HCT116 (cell line): Measurements from ENCODE around the gene PNPLA8. TPM values are rescaled to one million over a fixed set of nuclear protein-coding genes. Genes with fewer than 3 reads are reported as not detected.

Experiments
- ATAC-seq: fragments of 200-7000 bp; cut with Tn5 transposase; 2 replicates; pipeline ENCODE4 v1.9.1; 2020; ENCODE audit warnings: mild to moderate bottlenecking, moderate library complexity
- BruUV-seq: library from RNA; stranded (reverse); fragments of 400-500 nt; replicated peaks from 2 replicates; lab custom pipeline; 2021; lab: Mats Ljungman, UMichigan
- CTCF ChIA-PET: fragments of 300-600 bp; sonication (Branson Sonifier 250); formaldehyde crosslinking; loops from one replicate; lab custom pipeline; 2021; ENCODE audit warnings: antibody characterized with exemption; lab: Charles Lee
- POLR2A ChIA-PET: fragments of 300-600, 350-600 bp; sonication (Branson Sonifier 250); formaldehyde crosslinking; loops from one replicate; lab custom pipeline; 2021; ENCODE audit warnings: antibody characterized with exemption; lab: Charles Lee
- RAD21 ChIA-PET, 2 experiments: fragments of 300-600 bp; sonication (Branson Sonifier 250); formaldehyde crosslinking; loops; one replicate each; lab custom pipeline; 2023; ENCODE audit warnings: low total read pairs in 2 of 2; ENCODE audit not compliant: uncharacterized antibody in 2 of 2, unreplicated experiment in 2 of 2, low non-redundant PET in 1 of 2; lab: Charles Lee
- DNase-seq: peaks from one replicate; pipeline ENCODE4 v3.0.0-alpha.2; 2010; ENCODE audit warnings: low read depth, low spot score
- H2AFZ ChIP-seq: fragments of 200-600 bp; shearing (Covaris generic), sonication (generic); 2 replicates; pipeline ENCODE4 v1.6.1; 2017; ENCODE audit warnings: low read depth, mixed run types, mixed read lengths, antibody characterized with exemption, low read length; ENCODE audit not compliant: poor library complexity, severe bottlenecking
- H3K27ac ChIP-seq: 2 replicates; pipeline ENCODE4 v1.5.1; 2012; ENCODE audit warnings: low read depth, low read length
- H3K27me3 ChIP-seq: fragments of 200-600 bp; sonication (generic); 2 replicates; pipeline ENCODE4 v1.6.1; 2016; ENCODE audit warnings: mixed run types, low read length, mixed read lengths; ENCODE audit not compliant: insufficient read depth
- H3K36me3 ChIP-seq, 2 experiments: fragments of 200-500 bp in 1 of 2; fragments of 200-600 bp in 1 of 2; sonication (Bioruptor generic) in 1 of 2; sonication (generic) in 1 of 2; 2 replicates each; pipeline versions ENCODE4 v1.5.1 to v1.6.1; 2014 to 2016; ENCODE audit warnings: low read length in 2 of 2, inconsistent platforms in 1 of 2, mixed read lengths in 1 of 2, mixed run types in 1 of 2; ENCODE audit not compliant: insufficient read depth in 2 of 2, control insufficient read depth in 1 of 2
- H3K4me1 ChIP-seq, 2 experiments: fragments of 200-600 bp in 1 of 2; sonication (generic) in 1 of 2; 2 replicates each; pipeline versions ENCODE4 v1.5.1 to v1.6.1; 2012 to 2017; ENCODE audit warnings: low read length in 2 of 2, inconsistent platforms in 1 of 2, mild to moderate bottlenecking in 1 of 2, mixed read lengths in 1 of 2, mixed run types in 1 of 2, moderate library complexity in 1 of 2; ENCODE audit not compliant: insufficient read depth in 2 of 2, control insufficient read depth in 1 of 2
- H3K4me2 ChIP-seq: fragments of 200-600 bp; sonication (generic); 2 replicates; pipeline ENCODE4 v1.6.1; 2017; ENCODE audit warnings: mixed run types, low read length, mixed read lengths
- H3K4me3 ChIP-seq, 2 experiments: fragments of 200-600 bp in 1 of 2; sonication (generic) in 1 of 2; replicated peaks in 1 of 2; 2 replicates each; pipeline ENCODE4 v1.5.1; 2011 to 2016; ENCODE audit warnings: low read length in 2 of 2, control low read depth in 1 of 2, low read depth in 1 of 2, mild to moderate bottlenecking in 1 of 2, mixed read lengths in 1 of 2, mixed run types in 1 of 2
- H3K79me2 ChIP-seq: fragments of 200-600 bp; sonication (generic); 2 replicates; pipeline ENCODE4 v1.6.1; 2017; ENCODE audit warnings: mild to moderate bottlenecking, mixed run types, low read length, moderate library complexity, mixed read lengths; ENCODE audit not compliant: insufficient read depth
- H3K9ac ChIP-seq: fragments of 200-600 bp; sonication (generic); 2 replicates; pipeline ENCODE4 v1.6.1; 2016; ENCODE audit warnings: low read length, mixed read lengths
- H3K9me2 ChIP-seq: fragments of 200-600 bp; sonication (generic), shearing (Covaris generic); 2 replicates; pipeline ENCODE4 v1.6.1; 2017; ENCODE audit warnings: mixed run types, mild to moderate bottlenecking, moderate library complexity; ENCODE audit not compliant: insufficient read depth
- H3K9me3 ChIP-seq, 2 experiments: fragments of 200-500 bp in 1 of 2; fragments of 200-600 bp in 1 of 2; sonication (Bioruptor generic) in 1 of 2; sonication (generic) in 1 of 2; 2 replicates each; pipeline ENCODE4 v1.6.1; 2014 to 2017; ENCODE audit warnings: low read length in 2 of 2, mixed read lengths in 2 of 2, inconsistent platforms in 1 of 2, low read depth in 1 of 2, mild to moderate bottlenecking in 1 of 2, mixed run types in 1 of 2, moderate library complexity in 1 of 2; ENCODE audit not compliant: control insufficient read depth in 1 of 2, insufficient read depth in 1 of 2
- H4K20me1 ChIP-seq: fragments of 200-600 bp; sonication (generic), shearing (Covaris generic); 2 replicates; pipeline ENCODE4 v1.6.1; 2017; ENCODE audit warnings: mixed run types, mild to moderate bottlenecking, moderate library complexity; ENCODE audit not compliant: insufficient read depth
- CBX3 ChIP-seq: IDR thresholded peaks from 2 replicates; pipeline ENCODE4 v1.6.1; 2012; ENCODE audit warnings: low read depth
- CEBPB ChIP-seq: IDR thresholded peaks from 2 replicates; pipeline ENCODE4 v1.6.1; 2012; ENCODE audit warnings: low read depth
- EZH2 ChIP-seq: fragments of 200-600 bp; sonication (generic); IDR thresholded peaks from 2 replicates; pipeline ENCODE4 v1.6.1; 2017; ENCODE audit warnings: antibody characterized with exemption, mixed run types
- EZH2phosphoT487 ChIP-seq: fragments of 200-600 bp; IDR thresholded peaks from 2 replicates; pipeline ENCODE4 v1.6.1; 2018; ENCODE audit warnings: antibody characterized with exemption, borderline replicate concordance
- FOSL1 ChIP-seq: IDR thresholded peaks from 2 replicates; pipeline ENCODE4 v1.6.1; 2012; ENCODE audit warnings: low read depth
- POLR2A ChIP-seq: IDR thresholded peaks from 2 replicates; pipeline ENCODE4 v1.7.0; 2011; ENCODE audit warnings: borderline replicate concordance; ENCODE audit not compliant: insufficient read depth, insufficient read length; ENCODE audit errors: extremely low read depth
- RAD21 ChIP-seq: IDR thresholded peaks from 2 replicates; pipeline ENCODE4 v1.6.1; 2012; ENCODE audit warnings: low read depth, mild to moderate bottlenecking
- SIN3A ChIP-seq: IDR thresholded peaks from 2 replicates; pipeline ENCODE4 v1.6.1; 2012; ENCODE audit warnings: low read depth
- SRF ChIP-seq: IDR thresholded peaks from 2 replicates; pipeline ENCODE4 v1.6.1; 2012; ENCODE audit warnings: low read depth
- ZNF274 ChIP-seq: fragments of 200-500 bp; sonication (Bioruptor generic); IDR thresholded peaks from 2 replicates; pipeline ENCODE4 v1.6.1; 2014; ENCODE audit warnings: mild to moderate bottlenecking, low read depth, low read length, inconsistent platforms
- intact Hi-C: fragments of 100-400 bp; cut with micrococcal nuclease; formaldehyde crosslinking; loops from 2 replicates; pipeline ENCODE4 v1.10.0; 2022
- total RNA-seq: library from RNA; stranded (reverse); gene quantifications from one replicate; pipeline ENCODE4 v1.2.1, GENCODE V29; 2021; ENCODE audit not compliant: unreplicated experiment
- TF ChIP-seq, protein P1 (sequence below): IDR thresholded peaks from 2 replicates; pipeline ENCODE4 v1.6.1; 2011; ENCODE audit warnings: mild to moderate bottlenecking, low read length, moderate library complexity; ENCODE audit not compliant: insufficient replicate concordance; ENCODE audit errors: extremely low read depth
- TF ChIP-seq, protein P2 (sequence below), 3 experiments: fragments of 200-600 bp in 1 of 3; sonication (generic) in 1 of 3; IDR thresholded peaks in 2 of 3; conservative IDR thresholded peaks in 1 of 3; 2 replicates each; pipeline ENCODE4 v1.5.1; 2012 to 2017; ENCODE audit warnings: low read depth in 2 of 3, low read length in 2 of 3, antibody characterized with exemption in 1 of 3, borderline replicate concordance in 1 of 3, control low read depth in 1 of 3, mild to moderate bottlenecking in 1 of 3, mixed read lengths in 1 of 3, mixed run types in 1 of 3, moderate library complexity in 1 of 3; ENCODE audit not compliant: insufficient read depth in 1 of 3
- TF ChIP-seq, protein P3 (sequence below): IDR thresholded peaks from 2 replicates; pipeline ENCODE4 v1.6.1; 2012

Gene PNPLA8
- total RNA-seq, 1 experiment from 2014 or later: 12.9 TPM

DNA sequence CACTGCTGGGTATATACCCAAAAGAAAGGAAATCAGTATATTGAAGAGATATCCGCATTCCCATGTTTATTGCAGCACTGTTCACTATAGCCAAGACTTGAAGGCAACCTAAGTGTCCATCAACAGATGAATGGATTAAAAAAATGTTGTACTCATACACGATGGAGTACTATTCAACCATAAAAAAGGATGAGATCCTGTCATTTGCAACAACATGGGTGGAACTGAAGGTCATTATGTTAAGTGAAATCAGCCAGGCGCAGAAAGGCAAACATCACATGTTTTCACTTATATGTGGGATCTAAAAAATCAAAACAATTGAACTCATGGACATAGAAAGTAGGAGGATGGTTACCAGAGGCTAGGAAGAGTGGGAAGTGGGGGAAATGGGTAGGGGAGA lies 89.0 kb downstream of the PNPLA8 start:
- no peak overlapping the region for H3K4me3 ChIP-seq
- H3K79me2 ChIP-seq: no peaks in the 10 kb centered on the region
- no peaks in the 10 kb centered on the region for H3K27me3 ChIP-seq
- H3K27ac ChIP-seq: no peak overlapping the region
- no peaks in the 10 kb centered on the region for H4K20me1 ChIP-seq
- intact Hi-C loops: no loop called here
- ATAC-seq (no peak), DNase-seq (no peak)
- no peak overlapping the region for H3K9ac ChIP-seq
- POLR2A ChIA-PET: no interaction called here
- no peaks in the 10 kb centered on the region for H3K4me1 ChIP-seq
- H3K9me3 ChIP-seq: no peaks in the 10 kb centered on the region
- no TSS peak for BruUV-seq
- H3K36me3 ChIP-seq: no peaks in the 10 kb centered on the region
- H3K4me2 ChIP-seq: no peak overlapping the region
- H3K9me2 ChIP-seq: no peaks in the 10 kb centered on the region; the same call in 1 of the 2 replicates
- RAD21 ChIA-PET: no interaction called here
- no peak for TF ChIP-seq SRF
- TF ChIP-seq CEBPB: no peak
- TF ChIP-seq ZNF274: no peak
- no peak for TF ChIP-seq EZH2
- TF ChIP-seq, protein P1, sequence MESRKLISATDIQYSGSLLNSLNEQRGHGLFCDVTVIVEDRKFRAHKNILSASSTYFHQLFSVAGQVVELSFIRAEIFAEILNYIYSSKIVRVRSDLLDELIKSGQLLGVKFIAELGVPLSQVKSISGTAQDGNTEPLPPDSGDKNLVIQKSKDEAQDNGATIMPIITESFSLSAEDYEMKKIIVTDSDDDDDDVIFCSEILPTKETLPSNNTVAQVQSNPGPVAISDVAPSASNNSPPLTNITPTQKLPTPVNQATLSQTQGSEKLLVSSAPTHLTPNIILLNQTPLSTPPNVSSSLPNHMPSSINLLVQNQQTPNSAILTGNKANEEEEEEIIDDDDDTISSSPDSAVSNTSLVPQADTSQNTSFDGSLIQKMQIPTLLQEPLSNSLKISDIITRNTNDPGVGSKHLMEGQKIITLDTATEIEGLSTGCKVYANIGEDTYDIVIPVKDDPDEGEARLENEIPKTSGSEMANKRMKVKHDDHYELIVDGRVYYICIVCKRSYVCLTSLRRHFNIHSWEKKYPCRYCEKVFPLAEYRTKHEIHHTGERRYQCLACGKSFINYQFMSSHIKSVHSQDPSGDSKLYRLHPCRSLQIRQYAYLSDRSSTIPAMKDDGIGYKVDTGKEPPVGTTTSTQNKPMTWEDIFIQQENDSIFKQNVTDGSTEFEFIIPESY: no peak
- no peak for TF ChIP-seq POLR2A
- no peak overlapping the region for H2AFZ ChIP-seq
- CTCF ChIA-PET: no interaction called here

DNA sequence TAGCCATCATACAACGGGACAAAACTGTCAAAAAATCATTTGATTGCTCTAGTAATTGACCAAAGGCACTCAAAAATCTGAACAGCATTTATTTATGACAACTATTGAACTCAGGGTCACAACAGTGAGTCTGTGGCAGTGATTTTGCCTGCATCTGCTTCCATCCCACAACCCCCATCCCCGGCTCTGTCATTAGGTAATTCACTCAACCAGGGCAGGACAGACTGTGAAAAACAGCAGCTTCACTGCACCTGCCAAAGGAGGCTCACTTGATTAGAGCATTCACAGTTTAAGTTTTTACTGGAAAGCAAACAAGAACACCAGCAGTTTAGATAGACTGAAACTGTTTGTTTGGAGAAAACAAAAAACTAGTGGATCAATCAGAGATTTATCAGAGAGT lies 91.9 kb downstream of the PNPLA8 start:
- H3K27me3 ChIP-seq: no peaks in the 10 kb centered on the region
- H3K36me3 ChIP-seq: no peaks in the 10 kb centered on the region
- no peak overlapping the region for H3K4me3 ChIP-seq
- no peaks in the 10 kb centered on the region for H3K9me3 ChIP-seq
- ChIA-PET POLR2A (no interaction called here), RAD21 (no interaction called here), CTCF (no interaction called here)
- H3K79me2 ChIP-seq: no peaks in the 10 kb centered on the region
- H3K9ac ChIP-seq: no peak overlapping the region
- no TSS peak for BruUV-seq
- H4K20me1 ChIP-seq: no peaks in the 10 kb centered on the region
- no peak overlapping the region for H3K27ac ChIP-seq
- no peak overlapping the region for H3K4me2 ChIP-seq
- ATAC-seq (no peak), DNase-seq (no peak)
- H2AFZ ChIP-seq: no peak overlapping the region
- intact Hi-C loops: no loop called here
- no peaks in the 10 kb centered on the region for H3K4me1 ChIP-seq
- no peaks in the 10 kb centered on the region for H3K9me2 ChIP-seq
- no peak for TF ChIP-seq FOSL1
- TF ChIP-seq SIN3A: no peak
- TF ChIP-seq, protein P1: no peak
- TF ChIP-seq EZH2phosphoT487: no peak
- TF ChIP-seq, protein P2, sequence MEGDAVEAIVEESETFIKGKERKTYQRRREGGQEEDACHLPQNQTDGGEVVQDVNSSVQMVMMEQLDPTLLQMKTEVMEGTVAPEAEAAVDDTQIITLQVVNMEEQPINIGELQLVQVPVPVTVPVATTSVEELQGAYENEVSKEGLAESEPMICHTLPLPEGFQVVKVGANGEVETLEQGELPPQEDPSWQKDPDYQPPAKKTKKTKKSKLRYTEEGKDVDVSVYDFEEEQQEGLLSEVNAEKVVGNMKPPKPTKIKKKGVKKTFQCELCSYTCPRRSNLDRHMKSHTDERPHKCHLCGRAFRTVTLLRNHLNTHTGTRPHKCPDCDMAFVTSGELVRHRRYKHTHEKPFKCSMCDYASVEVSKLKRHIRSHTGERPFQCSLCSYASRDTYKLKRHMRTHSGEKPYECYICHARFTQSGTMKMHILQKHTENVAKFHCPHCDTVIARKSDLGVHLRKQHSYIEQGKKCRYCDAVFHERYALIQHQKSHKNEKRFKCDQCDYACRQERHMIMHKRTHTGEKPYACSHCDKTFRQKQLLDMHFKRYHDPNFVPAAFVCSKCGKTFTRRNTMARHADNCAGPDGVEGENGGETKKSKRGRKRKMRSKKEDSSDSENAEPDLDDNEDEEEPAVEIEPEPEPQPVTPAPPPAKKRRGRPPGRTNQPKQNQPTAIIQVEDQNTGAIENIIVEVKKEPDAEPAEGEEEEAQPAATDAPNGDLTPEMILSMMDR (IDR thresholded peaks at IDR 0.05 in 2 of 3, conservative IDR thresholded peaks at IDR 0.05 in 1 of 3; ENCODE audit: borderline replicate concordance in 1 of 3, insufficient read depth in 1 of 3, low read depth in 2 of 3, low read length in 2 of 3): no peak
- no peak for TF ChIP-seq CBX3
- no peak for TF ChIP-seq ZNF274
- no peak for TF ChIP-seq RAD21
- TF ChIP-seq, protein P3, sequence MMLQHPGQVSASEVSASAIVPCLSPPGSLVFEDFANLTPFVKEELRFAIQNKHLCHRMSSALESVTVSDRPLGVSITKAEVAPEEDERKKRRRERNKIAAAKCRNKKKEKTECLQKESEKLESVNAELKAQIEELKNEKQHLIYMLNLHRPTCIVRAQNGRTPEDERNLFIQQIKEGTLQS: no peak
